ENCODE results near the gene SLC35D1. TPM values are rescaled to one million over a fixed set of nuclear protein-coding genes. Genes with fewer than 3 reads are reported as not detected.
"Not testable (repeated sequence)": the region's sequence is repeated elsewhere in the genome, so short reads cannot be mapped to it uniquely, and the experiment has no call there.

SLC35D1 gene
- total RNA-seq, 1 experiment from 2014 or later, result 3.8 TPM

DNA sequence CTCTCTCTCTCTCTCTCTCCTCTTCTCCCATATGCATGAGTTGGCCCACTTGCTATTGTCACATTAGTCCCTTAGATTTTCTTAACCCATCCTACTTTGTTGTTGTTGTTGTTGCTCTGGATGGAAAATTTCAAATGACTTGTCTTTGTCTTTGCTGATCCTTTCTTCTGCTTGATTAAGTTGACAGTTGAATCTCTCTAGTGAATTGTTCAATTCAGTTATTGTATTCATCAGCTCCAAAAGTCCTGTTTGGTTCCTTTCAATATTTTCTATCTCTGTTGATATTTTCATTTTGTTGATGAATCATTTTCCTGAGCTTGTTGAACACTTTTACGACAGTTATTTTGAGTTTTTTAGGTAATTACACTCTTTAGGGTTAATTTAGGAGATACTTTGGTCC is 18.8 kb upstream of the SLC35D1 start:
- WGBS (ENCODE audit: extremely low coverage, insufficient read length, low lambda C conversion rate), result no CpG with 5 or more reads among the region's 1 CpG

DNA sequence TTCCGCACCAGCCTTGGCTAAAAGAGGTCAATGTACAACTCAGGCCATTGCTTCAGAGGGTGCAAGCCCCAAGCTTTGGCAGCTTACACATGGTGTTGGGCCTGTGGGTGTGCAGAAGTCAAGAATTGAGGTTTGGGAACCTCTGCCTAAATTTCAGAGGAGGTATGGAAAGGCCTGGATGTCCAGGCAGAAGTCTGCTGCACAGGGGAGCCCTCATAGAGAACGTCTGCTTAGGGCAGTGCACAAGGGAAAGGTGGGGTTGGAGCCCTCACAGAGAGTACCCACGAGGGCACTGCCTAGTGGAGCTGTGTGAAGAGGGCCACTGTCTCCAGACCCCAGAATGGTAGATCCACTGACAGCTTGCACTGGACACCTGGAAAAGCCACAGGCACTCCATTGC is 13.7 kb upstream of the SLC35D1 start:
- not testable (repeated sequence) for H3K4me2 ChIP-seq (ENCODE audit: insufficient read depth, insufficient read length, low read length); H3K79me1 ChIP-seq (ENCODE audit: insufficient read depth, low read depth, low read length, poor library complexity, severe bottlenecking); H2BK15ac ChIP-seq (ENCODE audit: low read depth, low read length); H3K4me1 ChIP-seq (ENCODE audit: insufficient read depth, low read length); H3K79me2 ChIP-seq (ENCODE audit: insufficient read depth, low read length); H3K23me2 ChIP-seq (ENCODE audit: insufficient read length, low read depth, low read length, poor library complexity, severe bottlenecking); H2BK20ac ChIP-seq (ENCODE audit: low read depth, low read length, poor library complexity, severe bottlenecking); H3K23ac ChIP-seq (ENCODE audit: insufficient read length, low read depth, low read length); H4K8ac ChIP-seq (replicated peaks; ENCODE audit: insufficient read length, low read depth, low read length); H4K91ac ChIP-seq (ENCODE audit: insufficient read length, low read depth, low read length); H3K27me3 Mint-ChIP-seq (ENCODE audit: low read depth); H4K20me1 ChIP-seq (ENCODE audit: control insufficient read depth, insufficient read depth, insufficient read length); H2BK12ac ChIP-seq (ENCODE audit: insufficient read length, low read depth, low read length); H3K14ac ChIP-seq (ENCODE audit: insufficient read depth, low read length); H3K4ac ChIP-seq (ENCODE audit: low read depth, low read length); DNase-seq; H3T11ph ChIP-seq (ENCODE audit: low read length); H3K18ac ChIP-seq (ENCODE audit: insufficient read length, low read depth, low read length); H3K9me3 ChIP-seq (ENCODE audit: control insufficient read depth, low read depth, low read length); H2BK5ac ChIP-seq (ENCODE audit: insufficient read length, low read length); H2AFZ ChIP-seq (ENCODE audit: low read length); H4K5ac ChIP-seq (ENCODE audit: insufficient read length, low read depth, low read length); H3K9ac ChIP-seq (ENCODE audit: extremely low read depth, insufficient read length, low read length); H2BK120ac ChIP-seq (ENCODE audit: low read depth, low read length, poor library complexity, severe bottlenecking); H3K4me1 Mint-ChIP-seq; H2AK5ac ChIP-seq (ENCODE audit: insufficient read length, low read length); H3K27ac ChIP-seq (ENCODE audit: insufficient read length, low read depth, low read length); H3K4me3 Mint-ChIP-seq; H3K27me3 ChIP-seq (ENCODE audit: insufficient read depth, low read length); H3K27ac Mint-ChIP-seq; H3K56ac ChIP-seq (ENCODE audit: insufficient read length, low read depth, low read length)
- peaks cover 7 to 28% (median 22%) of the 10 kb centered on the region in 3 experiments for H3K36me3 Mint-ChIP-seq (ENCODE audit: insufficient read depth in 1 of 3, low read depth in 3 of 3)
- peaks cover 31 to 32% of the 10 kb centered on the region in 2 experiments for H3K9me3 Mint-ChIP-seq
- no CpG with 5 or more reads among the region's 3 CpGs for WGBS (ENCODE audit: extremely low coverage, insufficient read length, low lambda C conversion rate)

More for the DNA sequence above, 18.8 kb upstream of the SLC35D1 start:
- Histone ChIP-seq H2AK5ac (ENCODE audit: insufficient read length, low read length) (no peak overlapping the region), H4K20me1 (ENCODE audit: control insufficient read depth, insufficient read depth, insufficient read length) (no peaks in the 10 kb centered on the region), H3K79me1 (ENCODE audit: insufficient read depth, low read depth, low read length, poor library complexity, severe bottlenecking) (no peaks in the 10 kb centered on the region), H3K18ac (ENCODE audit: insufficient read length, low read depth, low read length) (no peak overlapping the region), H3K79me2 (ENCODE audit: insufficient read depth, low read length) (no peaks in the 10 kb centered on the region), H3K4ac (ENCODE audit: low read depth, low read length) (no peak overlapping the region), H3K4me2 (ENCODE audit: insufficient read depth, insufficient read length, low read length) (no peak overlapping the region), H3K9me3 (ENCODE audit: control insufficient read depth, low read depth, low read length) (no peaks in the 10 kb centered on the region), H3K27me3 (ENCODE audit: insufficient read depth, low read length) (no peaks in the 10 kb centered on the region), H2BK12ac (ENCODE audit: insufficient read length, low read depth, low read length) (no peak overlapping the region), H2AFZ (ENCODE audit: low read length) (no peak overlapping the region), H3K14ac (ENCODE audit: insufficient read depth, low read length) (no peak overlapping the region), H4K8ac (replicated peaks; ENCODE audit: insufficient read length, low read depth, low read length) (no peak overlapping the region), H4K5ac (ENCODE audit: insufficient read length, low read depth, low read length) (no peak overlapping the region), H2BK5ac (ENCODE audit: insufficient read length, low read length) (no peak overlapping the region), H3K23me2 (ENCODE audit: insufficient read length, low read depth, low read length, poor library complexity, severe bottlenecking) (no peaks in the 10 kb centered on the region), H2BK20ac (ENCODE audit: low read depth, low read length, poor library complexity, severe bottlenecking) (no peak overlapping the region), H3K56ac (ENCODE audit: insufficient read length, low read depth, low read length) (no peak overlapping the region), H3K27ac (ENCODE audit: insufficient read length, low read depth, low read length) (no peak overlapping the region), H2BK120ac (ENCODE audit: low read depth, low read length, poor library complexity, severe bottlenecking) (no peak overlapping the region), H2BK15ac (ENCODE audit: low read depth, low read length) (no peak overlapping the region), H3K23ac (ENCODE audit: insufficient read length, low read depth, low read length) (no peak overlapping the region), H3K4me1 (ENCODE audit: insufficient read depth, low read length) (no peaks in the 10 kb centered on the region), H4K91ac (ENCODE audit: insufficient read length, low read depth, low read length) (no peak overlapping the region), H3T11ph (ENCODE audit: low read length) (no peak overlapping the region), H3K9ac (ENCODE audit: extremely low read depth, insufficient read length, low read length) (no peak overlapping the region)
- Mint-ChIP-seq H3K27me3 (ENCODE audit: low read depth) (no peaks in the 10 kb centered on the region), H3K27ac (no peak overlapping the region), H3K4me3 (no peak overlapping the region), H3K9me3 (peaks cover 20 to 21% of the 10 kb centered on the region in 2 experiments), H3K36me3 (ENCODE audit: insufficient read depth in 1 of 3, low read depth in 3 of 3) (peaks cover 6 to 17% (median 12%) of the 10 kb centered on the region in 3 experiments), H3K4me1 (no peaks in the 10 kb centered on the region)
- DNase-seq, result no peak
- TF ChIP-seq, protein P1, sequence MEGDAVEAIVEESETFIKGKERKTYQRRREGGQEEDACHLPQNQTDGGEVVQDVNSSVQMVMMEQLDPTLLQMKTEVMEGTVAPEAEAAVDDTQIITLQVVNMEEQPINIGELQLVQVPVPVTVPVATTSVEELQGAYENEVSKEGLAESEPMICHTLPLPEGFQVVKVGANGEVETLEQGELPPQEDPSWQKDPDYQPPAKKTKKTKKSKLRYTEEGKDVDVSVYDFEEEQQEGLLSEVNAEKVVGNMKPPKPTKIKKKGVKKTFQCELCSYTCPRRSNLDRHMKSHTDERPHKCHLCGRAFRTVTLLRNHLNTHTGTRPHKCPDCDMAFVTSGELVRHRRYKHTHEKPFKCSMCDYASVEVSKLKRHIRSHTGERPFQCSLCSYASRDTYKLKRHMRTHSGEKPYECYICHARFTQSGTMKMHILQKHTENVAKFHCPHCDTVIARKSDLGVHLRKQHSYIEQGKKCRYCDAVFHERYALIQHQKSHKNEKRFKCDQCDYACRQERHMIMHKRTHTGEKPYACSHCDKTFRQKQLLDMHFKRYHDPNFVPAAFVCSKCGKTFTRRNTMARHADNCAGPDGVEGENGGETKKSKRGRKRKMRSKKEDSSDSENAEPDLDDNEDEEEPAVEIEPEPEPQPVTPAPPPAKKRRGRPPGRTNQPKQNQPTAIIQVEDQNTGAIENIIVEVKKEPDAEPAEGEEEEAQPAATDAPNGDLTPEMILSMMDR (conservative IDR thresholded peaks at IDR 0.05), result no peak
